Panc1 (cell line): ENCODE measurements around the gene MYBPC3.

Experiments used
- CTCF ChIP-seq: fragments of 450-650 bp; IDR thresholded peaks from 2 replicates; pipeline ENCODE4 v1.5.1; 2017; ENCODE audit warnings: mild to moderate bottlenecking
- REST ChIP-seq, 2 experiments: IDR thresholded peaks; 2 replicates each; pipeline ENCODE4 v1.6.1; 2011 to 2012; ENCODE audit warnings: low read depth in 2 of 2, control low read depth in 1 of 2, low read length in 1 of 2, mild to moderate bottlenecking in 1 of 2, moderate library complexity in 1 of 2; ENCODE audit not compliant: insufficient read depth in 1 of 2
- TCF7L2 ChIP-seq: IDR thresholded peaks from 2 replicates; pipeline ENCODE4 v1.6.1; 2011; ENCODE audit warnings: mild to moderate bottlenecking, low read depth, low read length, inconsistent platforms

GRCh38 chr11:47349521-47350095 lies 2.9 kb downstream of the MYBPC3 start:
- no peak for TF ChIP-seq CTCF
- TF ChIP-seq TCF7L2 = no peak
- TF ChIP-seq REST (IDR thresholded peaks at IDR 0.05; ENCODE audit: insufficient read depth in 1 of 2, low read depth in 2 of 2, low read length in 1 of 2) = no peak
